Activated CD8-positive, alpha-beta T cell treated with anti-CD3 and anti-CD28 coated beads, Interleukin-2, amount 10 ng/mL, durations not matched to agents 7 days and 5 days (primary cell): ENCODE data around the gene TRIB2. TPM values are rescaled to one million over a fixed set of nuclear protein-coding genes. Genes with fewer than 3 reads are reported as not detected.

Experiments
- ATAC-seq: fragments of 150-1000 bp; cut with Tn5 transposase; one replicate; pipeline ENCODE4 v1.10.0; 2021; ENCODE audit warnings: moderate library complexity
- CTCF ChIA-PET: fragments of 350-600 bp; sonication (Branson Sonifier 250); formaldehyde crosslinking; loops from one replicate; lab custom pipeline; 2021; ENCODE audit warnings: antibody characterized with exemption; lab: Charles Lee
- POLR2A ChIA-PET: fragments of 350-600 bp; sonication (Branson Sonifier 250); formaldehyde crosslinking; loops from one replicate; lab custom pipeline; 2021; ENCODE audit warnings: antibody characterized with exemption; lab: Charles Lee
- DNase-seq: peaks from one replicate; pipeline ENCODE4 v3.0.0-alpha.2; 2020
- H3K27ac Mint-ChIP-seq: one replicate; pipeline ENCODE4 v1.8.0; 2021; ENCODE audit warnings: mild to moderate bottlenecking, mixed read lengths
- H3K27me3 Mint-ChIP-seq: one replicate; pipeline ENCODE4 v1.8.0; 2021; ENCODE audit warnings: low read depth, mixed read lengths
- H3K36me3 Mint-ChIP-seq: one replicate; pipeline ENCODE4 v1.8.0; 2021; ENCODE audit warnings: low read depth, mixed read lengths
- H3K4me1 Mint-ChIP-seq: one replicate; pipeline ENCODE4 v1.8.0; 2021; ENCODE audit warnings: low read depth, mixed read lengths
- H3K4me3 Mint-ChIP-seq: one replicate; pipeline ENCODE4 v1.8.0; 2021; ENCODE audit warnings: mild to moderate bottlenecking, mixed read lengths
- H3K9me3 Mint-ChIP-seq: one replicate; pipeline ENCODE4 v1.8.0; 2022; ENCODE audit warnings: mixed read lengths; ENCODE audit not compliant: insufficient read depth
- total RNA-seq, 2 experiments: library from RNA; stranded (reverse); gene quantifications; one replicate each; pipeline ENCODE4 v1.2.3, GENCODE V29; 2021

TRIB2 gene
- total RNA-seq, 2 experiments from 2014 or later, result 52.7 to 57.7 TPM

DNA sequence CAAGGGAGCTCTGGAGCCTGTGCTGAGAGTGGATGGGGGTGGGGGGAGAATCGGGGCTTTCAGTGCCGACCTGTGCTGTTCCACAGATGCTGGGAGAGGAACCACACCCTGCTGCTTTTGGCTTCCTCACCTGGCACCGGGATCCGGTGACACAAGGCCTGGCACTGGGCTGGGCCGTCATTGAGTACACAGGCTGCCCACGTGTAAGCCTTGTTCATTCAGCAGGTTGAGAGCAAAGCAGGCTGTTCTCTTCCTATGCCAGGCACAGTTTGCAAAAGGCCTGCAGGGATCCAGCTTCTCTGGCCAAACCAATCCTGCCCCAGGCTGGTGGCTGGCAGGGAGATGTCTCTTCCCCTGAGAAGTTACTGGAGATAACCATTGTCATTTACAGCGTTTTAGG, 17.1 kb downstream of the TRIB2 start:
- Mint-ChIP-seq H3K9me3 (no peaks in the 10 kb centered on the region), H3K27me3 (no peaks in the 10 kb centered on the region), H3K4me1 (peaks cover 50% of the 10 kb centered on the region), H3K36me3 (peaks cover 75% of the 10 kb centered on the region), H3K4me3 (no peak overlapping the region), H3K27ac (no peak overlapping the region)
- DNase-seq, result no peak
- no peak for ATAC-seq
- CTCF ChIA-PET, result interaction anchor here (0.7 to 1.1 kb wide), 2 partner anchors 11 to 198 kb away, joined by 3 read pairs; no protein-coding TSS in a partner anchor
- POLR2A ChIA-PET, result no interaction called here

DNA sequence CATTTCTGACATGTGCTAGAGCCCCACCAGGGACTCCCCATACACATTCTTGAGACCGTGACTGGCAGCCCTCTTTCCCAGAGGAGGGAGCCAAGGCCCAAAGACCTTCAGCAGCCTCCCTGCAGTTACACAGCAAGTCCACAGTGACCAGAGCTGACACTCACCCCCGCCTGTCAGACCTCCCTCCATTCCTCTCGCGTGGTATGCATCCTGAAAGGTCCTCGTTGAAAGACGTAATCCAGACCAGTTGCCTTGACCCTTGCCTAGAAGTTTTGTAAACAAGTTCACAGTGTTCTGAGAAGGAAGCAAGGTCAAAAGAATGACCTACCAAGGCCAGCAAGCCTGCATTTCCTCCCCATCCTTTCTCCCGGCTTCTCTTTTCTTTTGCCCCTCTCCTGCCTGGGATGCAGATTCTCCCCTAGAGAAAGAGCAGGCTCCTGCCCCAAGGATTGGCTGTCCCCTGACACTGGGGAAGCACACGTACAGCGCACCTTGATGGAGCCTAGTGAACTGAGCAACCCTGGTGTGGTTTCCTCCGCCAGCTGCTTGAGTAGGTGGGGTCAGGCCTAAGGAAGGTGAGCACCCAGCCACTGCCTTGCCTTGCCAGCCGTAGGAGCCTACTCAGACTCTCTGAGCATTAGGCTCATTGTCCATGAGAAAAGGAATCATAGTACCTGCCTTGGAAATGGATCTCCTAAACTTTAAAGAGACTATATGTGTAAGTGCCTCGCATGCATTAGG, 18.3 kb downstream of the TRIB2 start:
- Mint-ChIP-seq H3K27ac (no peak overlapping the region), H3K36me3 (peaks cover 74% of the 10 kb centered on the region), H3K27me3 (no peaks in the 10 kb centered on the region), H3K4me3 (no peak overlapping the region), H3K9me3 (no peaks in the 10 kb centered on the region), H3K4me1 (peaks cover 44% of the 10 kb centered on the region)
- no peak for DNase-seq
- ChIA-PET POLR2A (no interaction called here), CTCF (interaction anchor here (1.0 kb wide), 1 partner anchor 120 kb away, joined by 3 read pairs; no protein-coding TSS in a partner anchor)
- ATAC-seq, result no peak

DNA sequence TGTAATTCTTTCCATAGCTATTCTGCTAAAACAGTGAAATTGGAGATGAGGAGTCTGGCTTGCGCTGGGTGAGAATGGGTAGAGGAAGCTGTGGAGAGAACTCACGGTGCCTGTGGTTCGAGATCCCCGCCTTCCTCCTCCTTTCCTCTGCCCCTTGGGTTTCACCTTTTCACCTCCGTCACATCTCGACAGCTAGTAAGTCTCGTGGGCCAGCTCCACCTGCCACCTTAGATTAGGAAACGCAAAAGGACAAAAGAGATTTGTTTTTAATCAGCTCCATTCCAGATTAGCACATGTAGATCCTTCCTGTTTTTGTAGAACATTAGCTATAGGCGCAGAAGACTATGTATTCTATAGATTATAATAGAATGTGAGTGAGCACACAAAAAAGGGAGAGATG, 20.6 kb downstream of the TRIB2 start:
- H3K9me3 Mint-ChIP-seq, result no peaks in the 10 kb centered on the region
- ChIA-PET CTCF (interaction anchor here (1.4 kb wide), 1 partner anchor 270 kb away, joined by 4 read pairs; no protein-coding TSS in a partner anchor), POLR2A (no interaction called here)
- no peak overlapping the region for H3K27ac Mint-ChIP-seq
- H3K36me3 Mint-ChIP-seq, result peaks cover 72% of the 10 kb centered on the region
- peaks cover 25% of the 10 kb centered on the region for H3K4me1 Mint-ChIP-seq
- ATAC-seq, result no peak
- no peak for DNase-seq
- H3K4me3 Mint-ChIP-seq, result no peak overlapping the region
- no peaks in the 10 kb centered on the region for H3K27me3 Mint-ChIP-seq

DNA sequence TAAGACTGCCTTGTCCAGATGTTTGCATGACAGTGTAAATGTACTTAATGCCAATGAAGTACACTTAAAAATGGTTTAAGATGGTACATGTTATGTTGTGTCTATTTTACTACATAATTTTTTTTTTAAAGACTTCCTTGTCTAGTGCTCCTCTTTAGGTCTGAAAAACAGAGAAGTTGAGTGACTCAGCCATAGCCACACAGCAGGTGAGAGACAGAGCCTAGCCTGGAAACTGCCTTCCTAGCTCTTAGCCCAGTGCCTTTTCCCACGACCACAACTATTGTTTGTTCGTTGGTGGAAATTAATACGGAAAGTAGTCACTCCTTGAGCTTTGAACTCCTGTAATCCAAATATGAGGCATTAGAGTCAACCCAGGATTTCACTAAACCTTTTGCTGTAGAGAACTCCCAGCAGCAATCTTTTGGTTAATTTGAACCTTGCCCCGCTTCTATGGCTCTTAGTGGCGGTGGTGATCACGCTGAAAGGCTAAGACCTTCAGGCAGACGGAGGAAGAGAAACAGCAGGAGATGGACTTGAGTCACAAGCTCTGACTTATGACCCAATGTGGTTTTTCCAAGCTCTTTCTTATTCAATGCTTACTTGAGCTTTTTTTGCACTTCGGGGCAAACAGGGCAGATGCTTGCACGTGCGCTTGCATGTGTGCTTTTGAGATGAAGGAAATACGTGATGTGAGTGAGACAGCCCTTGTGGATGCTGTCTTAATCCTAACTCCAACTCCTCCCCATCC, 21.2 kb downstream of the TRIB2 start:
- H3K4me1 Mint-ChIP-seq, result peaks cover 23% of the 10 kb centered on the region

DNA sequence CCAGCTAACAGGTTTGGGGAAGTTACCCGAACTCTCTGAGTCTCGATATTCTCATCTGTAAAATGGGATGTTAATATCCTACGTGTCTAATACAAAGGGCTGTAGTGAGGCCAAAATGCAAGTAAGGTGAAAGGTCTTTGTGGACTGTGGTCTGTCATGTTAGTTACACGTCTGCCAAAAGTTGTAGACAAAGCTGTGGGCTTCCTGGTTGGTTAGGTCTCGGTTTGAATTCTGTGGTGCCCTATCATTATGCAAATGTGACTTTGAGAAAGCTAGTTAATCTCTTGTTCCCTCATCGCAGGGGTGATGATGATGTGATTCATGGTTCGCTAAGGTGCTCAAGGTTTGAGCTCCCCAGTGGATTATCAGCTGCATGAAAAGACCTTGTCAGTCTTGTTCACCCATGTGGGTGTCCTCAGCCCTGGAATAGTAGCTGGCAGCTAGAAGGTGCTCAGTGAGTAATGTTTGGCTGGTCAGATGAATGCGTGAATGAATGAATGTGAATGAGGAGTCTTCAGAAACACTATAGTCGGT, 23.1 kb downstream of the TRIB2 start:
- Mint-ChIP-seq H3K9me3 (no peaks in the 10 kb centered on the region), H3K27me3 (no peaks in the 10 kb centered on the region), H3K4me1 (peaks cover 24% of the 10 kb centered on the region), H3K4me3 (no peak overlapping the region), H3K27ac (no peak overlapping the region), H3K36me3 (peaks cover 68% of the 10 kb centered on the region)
- ATAC-seq, result no peak
- ChIA-PET POLR2A (interaction anchor here (0.6 kb wide), 1 partner anchor 14 kb away, joined by 3 read pairs; no protein-coding TSS in a partner anchor), CTCF (no interaction called here)
- DNase-seq, result no peak

More for the DNA sequence above, 21.2 kb downstream of the TRIB2 start:
- H3K27me3 Mint-ChIP-seq, result no peaks in the 10 kb centered on the region
- ATAC-seq (no peak), DNase-seq (no peak)
- ChIA-PET POLR2A (no interaction called here), CTCF (interaction anchor here (0.9 to 1.4 kb wide), 2 partner anchors 22 to 270 kb away, joined by 3 to 4 read pairs; no protein-coding TSS in a partner anchor)
- H3K36me3 Mint-ChIP-seq, result peaks cover 73% of the 10 kb centered on the region
- no peak overlapping the region for H3K4me3 Mint-ChIP-seq
- H3K27ac Mint-ChIP-seq, result no peak overlapping the region
- H3K9me3 Mint-ChIP-seq, result no peaks in the 10 kb centered on the region

DNA sequence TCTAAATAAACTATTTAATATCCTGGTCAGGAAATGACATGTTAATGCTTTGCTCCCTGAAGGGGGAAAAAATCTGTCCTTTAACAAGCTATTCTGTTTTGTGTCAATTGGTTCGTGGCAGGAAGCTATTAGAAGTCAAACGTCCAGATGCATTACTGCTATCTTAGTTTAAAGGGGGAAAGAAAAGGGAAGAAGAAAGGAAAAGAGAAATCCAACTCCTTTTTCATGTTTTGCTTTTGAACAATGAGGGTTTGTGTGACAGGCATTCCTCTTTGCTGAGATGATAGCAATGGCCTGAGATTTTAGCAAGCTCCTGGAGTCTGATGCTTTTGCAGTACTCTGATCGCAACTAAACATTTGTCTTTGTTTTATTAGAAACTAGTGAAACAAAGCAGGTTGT, 24.6 kb downstream of the TRIB2 start:
- no peaks in the 10 kb centered on the region for H3K9me3 Mint-ChIP-seq
- no peak overlapping the region for H3K27ac Mint-ChIP-seq
- H3K27me3 Mint-ChIP-seq, result no peaks in the 10 kb centered on the region
- H3K4me3 Mint-ChIP-seq, result no peak overlapping the region
- peaks cover 20% of the 10 kb centered on the region for H3K4me1 Mint-ChIP-seq
- POLR2A ChIA-PET, result no interaction called here
- peaks cover 54% of the 10 kb centered on the region for H3K36me3 Mint-ChIP-seq
- DNase-seq (no peak), ATAC-seq (no peak)
- CTCF ChIA-PET, result interaction anchor here (1.3 to 1.4 kb wide), 2 partner anchors 12 to 190 kb away, joined by 5 to 6 read pairs; no protein-coding TSS in a partner anchor

DNA sequence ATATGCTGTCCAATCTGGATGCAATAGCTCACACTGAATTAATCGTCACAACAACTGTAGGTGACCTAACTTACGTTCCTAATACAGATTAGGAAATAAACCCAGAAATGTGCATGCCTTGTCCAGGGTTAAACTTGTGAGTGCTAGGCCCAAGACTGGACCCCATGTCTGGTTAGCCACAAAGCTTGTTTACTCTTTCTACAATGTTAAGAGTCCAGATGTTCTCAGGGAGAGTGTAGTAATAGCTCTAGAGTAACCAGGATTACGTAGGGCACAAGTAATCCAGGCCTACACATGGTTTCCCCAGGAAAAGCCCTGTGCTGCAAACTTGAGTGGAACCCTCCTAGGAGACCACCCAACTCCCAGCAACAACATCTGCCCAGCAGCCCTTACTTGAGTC, 26.2 kb downstream of the TRIB2 start:
- H3K27me3 Mint-ChIP-seq, result peaks cover 2% of the 10 kb centered on the region
- no peak overlapping the region for H3K27ac Mint-ChIP-seq
- DNase-seq (no peak), ATAC-seq (no peak)
- H3K4me3 Mint-ChIP-seq, result no peak overlapping the region
- H3K36me3 Mint-ChIP-seq, result peaks cover 41% of the 10 kb centered on the region
- H3K4me1 Mint-ChIP-seq, result peaks cover 17% of the 10 kb centered on the region
- ChIA-PET CTCF (no interaction called here), POLR2A (no interaction called here)
- no peaks in the 10 kb centered on the region for H3K9me3 Mint-ChIP-seq

DNA sequence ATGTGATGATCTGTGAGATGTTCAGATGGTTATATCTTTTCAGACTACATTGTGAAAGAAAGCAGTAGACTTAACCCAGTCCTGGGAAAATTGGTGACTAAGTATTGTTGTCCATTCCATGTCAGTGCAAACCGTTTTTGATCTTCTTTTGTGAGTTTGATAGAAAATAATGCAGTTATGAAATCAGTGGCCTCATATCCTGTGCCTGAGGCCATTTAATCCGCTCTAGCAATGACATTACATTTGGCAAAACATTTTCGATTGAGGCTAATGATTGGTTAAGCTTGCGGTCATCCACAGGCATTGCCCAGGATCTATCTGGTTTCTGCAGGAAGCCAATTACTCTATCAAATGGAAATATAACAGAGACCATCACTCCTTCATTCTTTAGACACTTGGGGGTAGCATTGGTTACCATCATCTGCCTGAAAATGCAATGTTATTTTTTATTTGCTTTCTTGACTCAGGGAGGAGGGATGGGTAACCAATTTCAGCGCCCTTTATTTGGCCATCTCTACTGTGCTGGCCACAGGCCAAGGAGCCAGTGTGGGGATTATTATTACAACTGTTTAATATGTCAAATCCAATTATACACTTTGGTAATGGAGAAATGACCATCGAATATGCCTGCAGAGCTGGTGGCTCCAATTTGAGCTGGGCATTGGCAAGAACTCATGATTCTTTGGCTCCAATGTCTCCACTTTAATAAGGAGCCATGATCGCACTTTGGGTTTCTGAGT, 33.6 kb downstream of the TRIB2 start:
- POLR2A ChIA-PET, result no interaction called here
- Mint-ChIP-seq H3K9me3 (no peaks in the 10 kb centered on the region), H3K4me3 (no peak overlapping the region), H3K4me1 (no peaks in the 10 kb centered on the region), H3K36me3 (no peaks in the 10 kb centered on the region), H3K27me3 (peaks cover 3% of the 10 kb centered on the region), H3K27ac (no peak overlapping the region)
- CTCF ChIA-PET, result no interaction called here
- DNase-seq (no peak), ATAC-seq (no peak)

DNA sequence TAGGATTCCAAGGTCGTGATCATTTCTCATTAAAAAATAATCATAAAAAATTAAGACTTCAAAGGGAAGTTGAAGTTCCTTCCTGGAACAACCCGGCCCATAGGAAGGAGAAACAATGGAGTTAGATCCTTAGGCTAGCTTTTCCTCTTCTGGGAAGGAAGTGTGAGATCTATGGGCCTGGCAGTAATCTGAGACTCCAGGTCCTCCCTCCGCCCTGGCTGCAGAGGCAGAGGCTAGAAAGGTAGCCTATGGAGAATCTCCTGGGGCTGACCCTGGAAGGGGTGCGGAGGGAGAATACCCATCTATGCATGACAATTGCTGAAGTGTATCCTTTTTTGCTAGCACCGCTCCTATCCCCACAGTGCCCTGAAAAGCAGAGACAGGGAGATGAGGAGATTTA, 37.9 kb downstream of the TRIB2 start:
- ChIA-PET CTCF (interaction anchor here (1.6 kb wide), 1 partner anchor 38 kb away, joined by 3 read pairs; the partner anchor contains the start of gene TRIB2), POLR2A (no interaction called here)
- ATAC-seq (no peak), DNase-seq (no peak)
- H3K9me3 Mint-ChIP-seq, result no peaks in the 10 kb centered on the region
- no peaks in the 10 kb centered on the region for H3K36me3 Mint-ChIP-seq
- H3K27me3 Mint-ChIP-seq, result peaks cover 2% of the 10 kb centered on the region
- H3K27ac Mint-ChIP-seq, result no peak overlapping the region
- no peaks in the 10 kb centered on the region for H3K4me1 Mint-ChIP-seq
- no peak overlapping the region for H3K4me3 Mint-ChIP-seq

DNA sequence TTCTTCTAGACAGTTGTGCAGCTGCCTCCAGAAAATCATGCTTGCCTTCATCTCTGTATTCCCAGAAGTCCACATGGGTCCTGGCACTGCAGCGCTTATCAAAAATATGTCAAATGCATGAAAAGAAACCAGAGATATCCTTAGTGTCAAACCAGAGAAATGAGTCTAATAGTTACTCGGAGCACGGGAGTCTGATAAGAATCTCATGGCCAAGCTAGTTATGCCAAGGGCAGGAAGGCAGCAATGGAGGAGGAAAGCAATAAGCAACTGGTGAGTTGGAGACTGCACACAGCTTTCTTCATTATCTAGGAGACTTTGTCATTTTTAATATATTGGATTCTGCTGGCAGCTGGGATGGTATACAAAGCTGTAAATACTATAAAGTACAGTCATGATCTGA, 38.6 kb downstream of the TRIB2 start:
- no peak for ATAC-seq
- POLR2A ChIA-PET, result interaction anchor here (0.6 kb wide), 1 partner anchor 256 kb away, joined by 3 read pairs; no protein-coding TSS in a partner anchor
- H3K9me3 Mint-ChIP-seq, result no peaks in the 10 kb centered on the region
- H3K27me3 Mint-ChIP-seq, result peaks cover 2% of the 10 kb centered on the region
- CTCF ChIA-PET, result interaction anchor here (0.9 to 1.7 kb wide), 2 partner anchors 9 to 27 kb away, joined by 3 to 4 read pairs; no protein-coding TSS in a partner anchor
- H3K27ac Mint-ChIP-seq, result no peak overlapping the region
- H3K4me3 Mint-ChIP-seq, result no peak overlapping the region
- DNase-seq, result no peak
- H3K4me1 Mint-ChIP-seq, result no peaks in the 10 kb centered on the region
- no peaks in the 10 kb centered on the region for H3K36me3 Mint-ChIP-seq

DNA sequence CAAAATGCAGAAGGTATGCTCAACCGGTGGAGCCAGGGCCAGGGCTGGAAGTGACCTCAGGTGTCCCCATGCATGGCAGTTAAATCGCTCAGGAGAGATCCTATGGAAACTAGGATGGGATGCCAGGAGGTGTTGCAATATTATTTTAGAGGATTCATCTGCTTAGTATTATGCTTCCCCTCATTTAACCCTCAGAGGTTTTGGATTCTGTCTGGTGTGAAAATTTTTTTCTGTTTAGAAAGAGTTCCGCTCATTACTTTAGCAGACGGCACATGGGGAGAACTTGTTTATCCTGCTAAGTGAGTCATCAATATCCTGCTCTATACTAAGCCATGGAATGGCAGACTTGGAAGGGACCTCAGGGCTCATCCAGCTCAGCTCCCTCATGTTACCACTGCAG, 42.5 kb downstream of the TRIB2 start:
- no peak for ATAC-seq
- Mint-ChIP-seq H3K27me3 (peaks cover 6% of the 10 kb centered on the region), H3K4me3 (no peak overlapping the region), H3K36me3 (no peaks in the 10 kb centered on the region), H3K27ac (no peak overlapping the region), H3K9me3 (no peaks in the 10 kb centered on the region), H3K4me1 (peaks cover 7% of the 10 kb centered on the region)
- CTCF ChIA-PET, result interaction anchor here (0.6 to 1.6 kb wide), 2 partner anchors 14 to 830 kb away, joined by 3 to 4 read pairs; no protein-coding TSS in a partner anchor
- POLR2A ChIA-PET, result interaction anchor here (0.6 kb wide), 1 partner anchor 836 kb away, joined by 3 read pairs; no protein-coding TSS in a partner anchor
- DNase-seq, result no peak
